OCI-LY7 (cell line): ENCODE data around the gene DRG1. TPM values are rescaled to one million over a fixed set of nuclear protein-coding genes. Genes with fewer than 3 reads are reported as not detected.
"Not testable (repeated sequence)": the region's sequence is repeated elsewhere in the genome, so short reads cannot be mapped to it uniquely, and the experiment has no call there.

Experiments
- BruUV-seq: library from RNA; stranded (reverse); fragments of 400-500 nt; replicated peaks from 2 replicates; lab custom pipeline; 2021; lab: Mats Ljungman, UMichigan
- CTCF ChIA-PET: fragments of 300-600 bp; sonication (Branson Sonifier 250); formaldehyde crosslinking; loops from one replicate; lab custom pipeline; 2022; ENCODE audit warnings: antibody characterized with exemption; ENCODE audit not compliant: unreplicated experiment; lab: Charles Lee
- POLR2A ChIA-PET: fragments of 300-600 bp; sonication (Branson Sonifier 250); formaldehyde crosslinking; loops from one replicate; lab custom pipeline; 2022; ENCODE audit warnings: antibody characterized with exemption; lab: Charles Lee
- DNase-seq: peaks from one replicate; pipeline ENCODE4 v3.0.0-alpha.2; 2015; ENCODE audit warnings: low spot score
- H2AFZ ChIP-seq: fragments of 200-600 bp; sonication (generic), shearing (Covaris generic); 2 replicates; pipeline ENCODE4 v1.6.1; 2014; ENCODE audit warnings: mild to moderate bottlenecking, antibody characterized with exemption, low read length, moderate library complexity
- H3K27ac ChIP-seq: fragments of 200-600 bp; sonication (generic); 2 replicates; pipeline ENCODE4 v1.5.1; 2014; ENCODE audit warnings: mixed run types, low read depth, mild to moderate bottlenecking, moderate library complexity, low read length, inconsistent platforms; ENCODE audit not compliant: poor library complexity, severe bottlenecking
- H3K36me3 ChIP-seq: fragments of 200-600 bp; sonication (generic); 2 replicates; pipeline ENCODE4 v1.6.1; 2014; ENCODE audit warnings: mild to moderate bottlenecking, antibody characterized with exemption, low read length, moderate library complexity, mixed read lengths; ENCODE audit not compliant: insufficient read depth
- H3K4me1 ChIP-seq: fragments of 200-600 bp; sonication (generic); 2 replicates; pipeline ENCODE4 v1.5.1; 2014; ENCODE audit warnings: mild to moderate bottlenecking, low read length; ENCODE audit not compliant: insufficient read depth, poor library complexity, severe bottlenecking
- H3K4me2 ChIP-seq: fragments of 200-600 bp; sonication (generic); 2 replicates; pipeline ENCODE4 v1.6.1; 2014; ENCODE audit warnings: mild to moderate bottlenecking, low read length
- H3K4me3 ChIP-seq: fragments of 200-600 bp; sonication (generic); 2 replicates; pipeline ENCODE4 v1.5.1; 2014; ENCODE audit warnings: mild to moderate bottlenecking, low read depth, low read length; ENCODE audit not compliant: poor library complexity, severe bottlenecking
- H3K79me2 ChIP-seq: fragments of 200-600 bp; sonication (generic); 2 replicates; pipeline ENCODE4 v1.6.1; 2016; ENCODE audit warnings: low read depth, mild to moderate bottlenecking, low read length, moderate library complexity, mixed read lengths; ENCODE audit not compliant: insufficient read depth
- H3K9me2 ChIP-seq: fragments of 200-600 bp; sonication (generic); 2 replicates; pipeline ENCODE4 v1.6.1; 2016; ENCODE audit warnings: mild to moderate bottlenecking, low read length, mixed read lengths; ENCODE audit not compliant: insufficient read depth
- H3K9me3 ChIP-seq: fragments of 200-600 bp; sonication (generic); 2 replicates; pipeline ENCODE4 v1.6.1; 2014; ENCODE audit warnings: mild to moderate bottlenecking, mixed run types, low read length, mixed read lengths
- H4K20me1 ChIP-seq: fragments of 200-600 bp; sonication (generic); 2 replicates; pipeline ENCODE4 v1.6.1; 2014; ENCODE audit warnings: mild to moderate bottlenecking, antibody characterized with exemption, low read length, moderate library complexity, mixed read lengths; ENCODE audit not compliant: insufficient read depth
- EZH2phosphoT487 ChIP-seq: fragments of 200-600 bp; sonication (generic); IDR thresholded peaks from 2 replicates; pipeline ENCODE4 v1.6.1; 2018; ENCODE audit warnings: low read depth, borderline replicate concordance, mild to moderate bottlenecking, mixed run types, antibody characterized with exemption, low read length, moderate library complexity, mixed read lengths
- intact Hi-C: fragments of 100-400 bp; cut with micrococcal nuclease; formaldehyde crosslinking; loops from one replicate; pipeline ENCODE4 v1.10.0; 2022; ENCODE audit not compliant: unreplicated experiment
- small RNA-seq: library from RNA; depleted of rRNA; stranded (forward); fragments of <200 nt; gene quantifications from one replicate; pipeline ENCODE3, GENCODE V24; 2014
- total RNA-seq, 2 experiments: library from RNA; depleted of rRNA in 1 of 2; stranded (reverse); fragments of >200 nt in 1 of 2; shearing (Covaris generic) in 1 of 2; gene quantifications; 2 replicates each; pipeline ENCODE4 v1.2.3, GENCODE V29; 2014 to 2022
- TF ChIP-seq, protein P1 (sequence below): fragments of 200-600 bp; sonication (generic); conservative IDR thresholded peaks from 2 replicates; pipeline ENCODE4 v1.5.1; 2014; ENCODE audit warnings: mild to moderate bottlenecking, antibody characterized with exemption, low read length, moderate library complexity, mixed read lengths

The DRG1 gene
- total RNA-seq, 2 experiments from 2014 or later, result 59.4 to 87.0 TPM

- DNase-seq, result no peak
- intact Hi-C loops, result no loop called here
- no peak for TF ChIP-seq EZH2phosphoT487
- TF ChIP-seq, protein P1, sequence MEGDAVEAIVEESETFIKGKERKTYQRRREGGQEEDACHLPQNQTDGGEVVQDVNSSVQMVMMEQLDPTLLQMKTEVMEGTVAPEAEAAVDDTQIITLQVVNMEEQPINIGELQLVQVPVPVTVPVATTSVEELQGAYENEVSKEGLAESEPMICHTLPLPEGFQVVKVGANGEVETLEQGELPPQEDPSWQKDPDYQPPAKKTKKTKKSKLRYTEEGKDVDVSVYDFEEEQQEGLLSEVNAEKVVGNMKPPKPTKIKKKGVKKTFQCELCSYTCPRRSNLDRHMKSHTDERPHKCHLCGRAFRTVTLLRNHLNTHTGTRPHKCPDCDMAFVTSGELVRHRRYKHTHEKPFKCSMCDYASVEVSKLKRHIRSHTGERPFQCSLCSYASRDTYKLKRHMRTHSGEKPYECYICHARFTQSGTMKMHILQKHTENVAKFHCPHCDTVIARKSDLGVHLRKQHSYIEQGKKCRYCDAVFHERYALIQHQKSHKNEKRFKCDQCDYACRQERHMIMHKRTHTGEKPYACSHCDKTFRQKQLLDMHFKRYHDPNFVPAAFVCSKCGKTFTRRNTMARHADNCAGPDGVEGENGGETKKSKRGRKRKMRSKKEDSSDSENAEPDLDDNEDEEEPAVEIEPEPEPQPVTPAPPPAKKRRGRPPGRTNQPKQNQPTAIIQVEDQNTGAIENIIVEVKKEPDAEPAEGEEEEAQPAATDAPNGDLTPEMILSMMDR, result no peak
- Histone ChIP-seq H3K9me3 (no peaks in the 10 kb centered on the region), H3K4me1 (peaks cover 17% of the 10 kb centered on the region), H4K20me1 (peaks cover 10% of the 10 kb centered on the region; the same call in 1 of the 2 replicates), H3K4me2 (no peak overlapping the region), H3K9me2 (no peaks in the 10 kb centered on the region), H2AFZ (no peak overlapping the region), H3K36me3 (peaks cover 85% of the 10 kb centered on the region), H3K79me2 (peaks cover 53% of the 10 kb centered on the region; the same call in 1 of the 2 replicates), H3K4me3 (no peak overlapping the region), H3K27ac (no peak overlapping the region)
- no TSS peak for BruUV-seq
- POLR2A ChIA-PET, result no interaction called here
- CTCF ChIA-PET, result no interaction called here
Observed at GRCh38 chr22:31481129-31481528, 81.7 kb downstream of the DRG1 start.

- POLR2A ChIA-PET, H2AFZ ChIP-seq, DNase-seq, intact Hi-C loops, CTCF ChIA-PET, H3K9me2 ChIP-seq, H3K27ac ChIP-seq, H3K9me3 ChIP-seq, H3K4me2 ChIP-seq, H3K4me3 ChIP-seq, BruUV-seq, H4K20me1 ChIP-seq: not testable (repeated sequence)
- peaks cover 86% of the 10 kb centered on the region for H3K36me3 ChIP-seq
- H3K79me2 ChIP-seq, result peaks cover 47% of the 10 kb centered on the region
- peaks cover 14% of the 10 kb centered on the region for H3K4me1 ChIP-seq
Observed at GRCh38 chr22:31482470-31482869, 83.1 kb downstream of the DRG1 start.

Small RNA genes lying within 50 kb of the gene (small RNA-seq; reads per million reads assigned to genes)
- not detected for gene RNU6-28P
- gene RNU6-338P, result not detected

Other genes starting within 250 kb of the DRG1 start
- 14.3 and 17.7 TPM in 2 replicates for gene RNF185, start 239.4 kb upstream of the DRG1 start, total RNA-seq (2014; rRNA removed; shearing (Covaris generic))
- 17.1 and 19.5 TPM in 2 replicates for gene RNF185, start 239.4 kb upstream of the DRG1 start, total RNA-seq (2022)
- gene LIMK2, start 187.3 kb upstream of the DRG1 start, total RNA-seq (2014; rRNA removed; shearing (Covaris generic)), result 16.2 and 24.8 TPM in 2 replicates
- 23.5 and 24.8 TPM in 2 replicates for gene LIMK2, start 187.3 kb upstream of the DRG1 start, total RNA-seq (2022)
- 15.9 and 20.4 TPM in 2 replicates for gene PIK3IP1, start 107.1 kb upstream of the DRG1 start, total RNA-seq (2014; rRNA removed; shearing (Covaris generic))
- gene PIK3IP1, start 107.1 kb upstream of the DRG1 start, total RNA-seq (2022), result 17.0 and 17.1 TPM in 2 replicates
- gene PATZ1, start 53.3 kb upstream of the DRG1 start, total RNA-seq (2014; rRNA removed; shearing (Covaris generic)), result 47.7 and 53.4 TPM in 2 replicates
- 44.3 and 49.2 TPM in 2 replicates for gene PATZ1, start 53.3 kb upstream of the DRG1 start, total RNA-seq (2022)
- gene EIF4ENIF1, start 90.2 kb downstream of the DRG1 start, total RNA-seq (2014; rRNA removed; shearing (Covaris generic)), result 12.5 and 18.1 TPM in 2 replicates
- 40.3 and 46.0 TPM in 2 replicates for gene EIF4ENIF1, start 90.2 kb downstream of the DRG1 start, total RNA-seq (2022)
- 72.6 and 73.3 TPM in 2 replicates for gene SFI1, start 96.9 kb downstream of the DRG1 start, total RNA-seq (2014; rRNA removed; shearing (Covaris generic))
- 132 and 145 TPM in 2 replicates for gene SFI1, start 96.9 kb downstream of the DRG1 start, total RNA-seq (2022)